HG03439 (cell line): ENCODE data around the gene RFTN1.

Source experiments
- ATAC-seq: cut with Tn5 transposase; IDR thresholded peaks from one replicate; pipeline ENCODE4 v1.9.1; 2021; ENCODE audit warnings: mild to moderate bottlenecking, moderate library complexity; ENCODE audit not compliant: unreplicated experiment

RFTN1 gene

GRCh38 chr3:16415911-16416476 lies 97.5 kb downstream of the RFTN1 start:
- ATAC-seq = no peak

DNA sequence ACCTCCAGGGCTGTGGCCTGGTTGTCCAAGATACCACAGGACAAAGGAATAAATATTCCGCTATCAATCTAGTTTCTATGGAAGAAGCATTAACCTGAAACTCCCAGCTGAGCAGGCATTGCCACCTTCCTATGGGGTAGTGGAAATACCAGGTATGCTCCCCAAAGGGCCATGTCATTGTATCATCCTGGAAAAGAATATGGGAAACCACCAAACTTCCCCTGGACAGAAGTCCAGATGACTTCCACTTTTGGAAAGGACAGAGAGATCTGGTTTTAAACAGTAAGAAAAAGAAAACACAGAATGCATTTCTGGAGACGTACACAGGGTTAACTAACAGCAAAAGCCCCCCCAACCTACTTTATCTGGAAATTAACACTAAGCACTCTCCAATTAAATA lies 100.2 kb downstream of the RFTN1 start:
- ATAC-seq = no peak

- no peak for ATAC-seq
Observed at GRCh38 chr3:16412192-16412800, 101.2 kb downstream of the RFTN1 start.

DNA sequence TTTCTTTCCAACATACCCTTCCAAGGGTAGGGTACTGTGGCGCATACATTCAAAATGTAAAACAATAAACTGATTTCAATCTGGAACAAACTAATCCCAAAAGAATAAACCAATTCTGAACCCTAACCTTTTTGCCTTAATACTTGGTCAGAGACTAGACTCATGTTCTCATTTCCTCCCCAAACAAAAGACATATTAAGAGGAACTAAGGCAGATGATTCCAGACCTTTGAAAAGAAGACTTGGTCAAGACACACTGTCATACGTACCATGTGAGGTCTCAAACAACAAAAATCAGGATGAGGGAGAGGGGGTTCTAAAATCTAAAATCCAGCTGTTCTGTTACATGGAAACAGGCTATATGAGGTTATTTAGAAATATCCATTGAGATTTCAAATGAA lies 102.1 kb downstream of the RFTN1 start:
- no peak for ATAC-seq

- no peak for ATAC-seq
Observed at GRCh38 chr3:16410659-16411058, 102.8 kb downstream of the RFTN1 start.

GRCh38 chr3:16409032-16409431 lies 104.5 kb downstream of the RFTN1 start:
- no peak for ATAC-seq

DNA sequence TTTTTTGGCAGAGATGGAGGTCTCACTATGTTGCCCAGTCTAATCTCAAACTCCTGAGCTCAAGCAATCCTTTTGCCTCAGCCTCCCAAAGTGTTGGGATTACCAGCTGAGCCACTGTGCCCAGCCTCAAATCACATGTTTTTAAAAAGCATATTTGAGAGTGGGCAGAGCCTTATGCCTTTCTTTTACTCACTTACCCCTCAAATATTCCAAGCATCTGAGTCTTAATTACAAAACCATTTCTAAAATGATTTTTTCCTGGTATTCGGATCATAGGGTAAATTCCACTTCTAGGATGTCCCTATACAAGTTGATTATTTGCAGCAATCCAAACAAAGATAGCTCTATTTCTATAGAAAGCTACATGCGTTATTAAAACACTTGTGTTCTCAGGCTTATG lies 106.1 kb downstream of the RFTN1 start:
- no peak for ATAC-seq

- no peak for ATAC-seq
Observed at GRCh38 chr3:16406579-16406978, 106.9 kb downstream of the RFTN1 start.

- ATAC-seq = no peak
Observed at GRCh38 chr3:16406166-16406565, 107.3 kb downstream of the RFTN1 start.

- no peak for ATAC-seq
Observed at GRCh38 chr3:16404349-16404895, 109.1 kb downstream of the RFTN1 start.

GRCh38 chr3:16402451-16402850 lies 111.0 kb downstream of the RFTN1 start:
- no peak for ATAC-seq

- no peak for ATAC-seq
Observed at GRCh38 chr3:16401273-16401672, 112.2 kb downstream of the RFTN1 start.

DNA sequence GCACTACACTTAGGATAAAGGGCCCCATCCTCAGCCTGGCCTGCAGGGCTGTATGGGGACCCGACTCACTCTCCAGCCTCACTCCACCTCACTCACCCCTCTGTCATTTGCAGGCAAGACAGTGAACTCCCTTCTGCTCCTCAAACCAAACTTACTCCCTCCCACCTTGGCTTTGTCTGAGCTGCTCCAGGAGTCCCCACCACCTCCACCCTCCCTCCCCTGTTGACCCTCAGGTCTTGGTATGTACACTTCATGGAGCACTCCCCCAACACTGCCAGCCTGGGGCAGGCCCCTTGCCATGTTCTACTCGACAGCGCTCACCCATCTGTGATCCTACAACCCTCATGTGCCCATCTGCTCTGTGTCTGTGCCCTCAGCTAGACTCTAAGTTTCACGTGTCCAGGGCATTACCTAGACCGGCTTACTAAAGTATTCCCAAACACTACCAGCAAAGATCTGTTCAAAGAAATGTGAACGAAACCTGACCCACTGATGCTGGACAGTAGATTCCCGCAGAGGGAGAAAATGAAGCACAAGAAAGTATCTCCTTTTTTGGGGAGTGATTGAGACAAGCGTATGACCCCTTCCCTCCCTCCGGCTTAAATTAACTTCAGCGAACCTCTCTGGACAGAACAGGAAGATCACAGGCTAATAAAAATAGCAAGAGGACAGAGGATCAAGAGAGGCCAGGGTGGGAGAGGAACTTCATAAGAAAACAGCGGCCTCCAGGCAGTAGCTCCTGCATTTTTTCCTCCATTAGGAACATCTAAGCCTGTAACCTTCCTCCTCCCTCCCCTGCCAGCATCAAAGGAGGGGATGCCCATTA lies 113.2 kb downstream of the RFTN1 start:
- ATAC-seq = no peak

- ATAC-seq = no peak
Observed at GRCh38 chr3:16399473-16399872, 114.0 kb downstream of the RFTN1 start.

DNA sequence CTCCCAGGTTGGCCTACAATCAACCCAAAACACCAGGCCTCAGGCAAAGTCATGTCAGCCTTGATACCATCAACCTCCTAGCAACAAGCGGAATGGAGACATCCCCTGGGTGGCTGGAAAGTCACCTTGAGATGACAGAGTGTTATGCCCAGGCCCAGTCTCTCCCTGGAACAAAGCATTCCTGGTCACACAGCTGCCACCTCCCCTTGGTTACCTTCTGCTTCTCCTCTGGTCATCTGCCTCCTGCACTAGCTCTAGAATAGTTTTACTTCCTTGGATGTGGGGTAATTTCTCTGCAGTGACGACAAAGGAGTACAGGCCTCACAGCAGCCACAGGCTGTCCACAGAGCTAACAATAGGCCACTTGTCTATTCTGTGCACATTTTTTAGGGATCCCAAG lies 114.9 kb downstream of the RFTN1 start:
- ATAC-seq = no peak

DNA sequence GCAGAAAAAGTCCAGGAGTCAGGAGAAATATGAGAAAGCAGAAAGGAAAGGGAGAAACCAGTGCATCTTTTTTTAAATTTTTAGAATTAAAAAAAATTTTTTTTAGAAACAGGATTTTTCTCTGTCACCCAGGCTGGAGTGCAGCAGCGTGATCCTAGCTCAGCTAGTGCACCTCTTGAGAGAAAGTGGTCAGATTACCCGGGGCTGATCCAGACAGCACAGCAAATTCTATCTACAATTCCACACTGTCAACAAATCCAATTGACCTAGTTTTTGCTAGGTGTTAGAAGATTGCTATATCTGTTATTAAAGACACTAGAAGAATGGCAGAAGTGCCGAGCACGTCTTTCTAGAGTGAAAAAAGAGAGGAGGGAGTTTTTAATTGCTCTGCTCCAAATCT lies 117.3 kb downstream of the RFTN1 start:
- ATAC-seq = no peak

DNA sequence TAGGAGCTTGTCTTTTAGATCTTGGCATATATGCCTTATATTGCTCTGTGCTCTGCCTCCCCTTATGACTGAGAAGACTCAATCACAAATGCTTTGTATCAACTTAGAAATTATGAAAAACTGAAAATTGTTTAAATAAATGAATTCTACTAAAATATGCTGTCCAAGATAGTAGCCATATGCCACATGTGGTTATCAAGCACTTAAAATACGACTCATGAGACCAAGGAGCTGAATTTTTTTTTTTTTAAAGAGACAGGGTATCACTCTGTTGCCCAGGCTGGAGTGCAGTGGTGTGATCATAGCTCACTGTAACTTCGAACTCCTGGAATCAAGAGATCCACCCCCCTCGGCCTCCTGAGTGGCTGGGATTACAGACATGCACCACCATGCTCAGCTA lies 118.3 kb downstream of the RFTN1 start:
- ATAC-seq = no peak

DNA sequence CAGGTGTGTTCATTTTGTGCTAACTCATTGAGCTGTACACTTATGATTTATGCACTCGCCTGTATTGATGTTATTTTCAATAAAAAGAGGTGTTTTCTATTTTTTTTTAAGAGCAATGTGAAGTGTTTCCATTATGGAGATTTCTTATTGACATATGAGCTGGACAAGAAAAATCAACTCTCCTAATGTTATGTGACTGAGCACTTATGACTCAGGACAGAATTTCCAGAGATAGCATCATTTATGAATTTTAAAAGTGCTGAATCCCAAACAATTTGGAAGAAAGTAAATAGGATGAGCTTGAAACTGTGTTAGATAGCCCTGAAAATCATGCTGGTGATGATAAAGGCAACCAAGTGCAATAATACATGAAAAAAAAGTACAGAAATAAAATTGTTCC lies 118.9 kb downstream of the RFTN1 start:
- ATAC-seq = no peak

- ATAC-seq = no peak
Observed at GRCh38 chr3:16392717-16393116, 120.8 kb downstream of the RFTN1 start.

DNA sequence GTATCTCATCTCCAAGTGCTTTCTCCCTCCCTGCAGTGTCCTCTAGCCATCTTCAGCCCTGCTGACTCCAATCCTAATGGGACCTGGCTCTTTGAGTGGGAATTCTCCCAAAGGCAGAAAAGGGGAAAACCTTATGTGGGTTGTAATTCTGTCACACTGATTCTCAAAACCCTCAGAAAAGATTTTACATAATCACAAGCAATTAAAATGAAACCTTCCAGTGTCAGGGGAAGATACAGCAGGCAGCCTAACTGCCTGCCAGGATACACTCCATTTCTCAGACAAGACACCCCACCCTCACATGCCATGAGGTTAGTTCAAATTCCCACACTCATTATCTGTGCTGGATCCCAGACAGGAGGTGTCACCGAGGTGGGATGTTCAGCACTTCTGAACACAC lies 121.4 kb downstream of the RFTN1 start:
- ATAC-seq = no peak

GRCh38 chr3:16390581-16390980 lies 122.9 kb downstream of the RFTN1 start:
- no peak for ATAC-seq

DNA sequence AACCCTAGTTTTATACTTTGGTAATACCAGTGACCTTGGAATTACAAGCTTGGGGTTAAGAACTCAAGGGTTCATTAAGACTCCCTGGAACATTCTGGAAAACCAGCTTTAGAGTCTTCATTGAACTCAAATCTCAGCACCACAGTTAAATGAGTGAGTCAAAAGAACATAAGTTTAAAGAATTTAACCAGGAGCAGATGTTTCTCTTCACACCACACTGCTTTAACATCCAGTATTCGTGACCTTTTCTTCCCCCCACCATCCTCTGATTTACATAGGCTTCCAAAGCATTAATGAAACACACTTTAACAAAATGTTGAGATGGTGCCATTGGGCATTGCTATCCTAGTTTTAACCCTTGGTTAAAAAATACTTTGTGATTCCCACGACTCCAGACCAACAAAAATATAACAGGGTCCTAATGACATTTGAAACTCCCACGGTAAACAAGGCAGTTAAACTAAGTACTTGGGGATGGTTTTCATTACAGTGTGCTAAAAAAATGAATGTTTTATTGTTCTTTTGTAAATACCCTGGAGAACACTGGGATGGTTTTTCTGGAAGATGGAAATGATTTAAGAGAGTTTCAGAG lies 124.6 kb downstream of the RFTN1 start:
- ATAC-seq = no peak
